GM23338 (cell line): ENCODE results near the gene ANAPC5.
"Not testable (repeated sequence)": the region's sequence is repeated elsewhere in the genome, so short reads cannot be mapped to it uniquely, and the experiment has no call there.

ENCODE experiments used
- CREB1 ChIP-seq: fragments of 250-450 bp; sonication (Bioruptor Pico); IDR thresholded peaks from 2 replicates; pipeline ENCODE4 v1.5.0; 2020; ENCODE audit warnings: low read depth, mild to moderate bottlenecking, moderate library complexity
- CTCF ChIP-seq, 2 experiments: fragments of 200-600 bp in 1 of 2; sonication (generic) in 1 of 2; conservative IDR thresholded peaks; 2 replicates each; pipeline versions ENCODE4 v1.5.1 to v1.6.1; 2016 to 2017; ENCODE audit warnings: antibody characterized with exemption in 2 of 2, low read depth in 2 of 2, mild to moderate bottlenecking in 2 of 2, moderate library complexity in 1 of 2
- ETS1 ChIP-seq: IDR thresholded peaks from 2 replicates; pipeline ENCODE4 v1.6.1; 2016; ENCODE audit warnings: antibody characterized with exemption
- EZH2 ChIP-seq: fragments of 200-600 bp; sonication (generic); IDR thresholded peaks from one replicate; pipeline ENCODE4 v1.8.0; 2017; ENCODE audit warnings: antibody characterized with exemption, mild to moderate bottlenecking, low read depth; ENCODE audit not compliant: unreplicated experiment
- EZH2phosphoT487 ChIP-seq: fragments of 200-600 bp; sonication (generic); IDR thresholded peaks from one replicate; pipeline ENCODE4 v1.8.1; 2018; ENCODE audit warnings: antibody characterized with exemption; ENCODE audit not compliant: unreplicated experiment
- JUNB ChIP-seq: IDR thresholded peaks from one replicate; pipeline ENCODE4 v1.6.1; 2016; ENCODE audit warnings: antibody characterized with exemption; ENCODE audit not compliant: unreplicated experiment
- POLR2AphosphoS5 ChIP-seq: IDR thresholded peaks from 2 replicates; pipeline ENCODE4 v1.6.1; 2016; ENCODE audit warnings: antibody characterized with exemption, low read depth
- REST ChIP-seq: IDR thresholded peaks from one replicate; pipeline ENCODE4 v1.6.1; 2018; ENCODE audit warnings: antibody characterized with exemption; ENCODE audit not compliant: unreplicated experiment
- ZNF114 ChIP-seq: fragments of 250-450 bp; sonication (Bioruptor Pico); IDR thresholded peaks from 2 replicates; pipeline ENCODE4 v1.5.0; 2020; ENCODE audit warnings: mild to moderate bottlenecking, moderate library complexity
- ZNF331 ChIP-seq: fragments of 250-450 bp; sonication (Bioruptor Pico); IDR thresholded peaks from 2 replicates; pipeline ENCODE4 v1.5.0; 2020; ENCODE audit warnings: low read depth, mild to moderate bottlenecking, moderate library complexity
- ZNF462 ChIP-seq: fragments of 250-450 bp; sonication (Bioruptor Pico); IDR thresholded peaks from 2 replicates; pipeline ENCODE4 v1.5.0; 2020; ENCODE audit warnings: mild to moderate bottlenecking, moderate library complexity

- TF ChIP-seq CTCF (conservative IDR thresholded peaks at IDR 0.05; ENCODE audit: low read depth in 2 of 2); EZH2phosphoT487; CREB1 (CRISPR knock-in tag); EZH2; ZNF331 (CRISPR knock-in tag); POLR2AphosphoS5; ZNF462 (CRISPR knock-in tag); ETS1; REST; JUNB; ZNF114 (CRISPR knock-in tag): not testable (repeated sequence)
These were observed 22.9 kb upstream of the ANAPC5 start for GRCh38 chr12:121374945-121375584.
